GM12892 (cell line): ENCODE measurements around the gene ARVCF.

Source experiments
- POLR2A ChIP-seq: IDR thresholded peaks from 2 replicates; pipeline ENCODE4 v1.6.1; 2011; ENCODE audit warnings: low read depth, low read length, control low read depth
- TAF1 ChIP-seq: IDR thresholded peaks from 2 replicates; pipeline ENCODE4 v1.6.1; 2011; ENCODE audit warnings: low read depth, mild to moderate bottlenecking, control low read depth, low read length, borderline replicate concordance

- TF ChIP-seq POLR2A = no peak
- TF ChIP-seq TAF1 = no peak
These were observed 26.9 kb downstream of the ARVCF start for GRCh38 chr22:19989725-19990067.
